Measurements from ENCODE around the gene SPINK1.
A peak's percentile ranks its signal among the peaks of the same experiment; 100 is the strongest.
"Not testable (repeated sequence)": the region's sequence is repeated elsewhere in the genome, so short reads cannot be mapped to it uniquely, and the experiment has no call there.

Gene SPINK1

DNA sequence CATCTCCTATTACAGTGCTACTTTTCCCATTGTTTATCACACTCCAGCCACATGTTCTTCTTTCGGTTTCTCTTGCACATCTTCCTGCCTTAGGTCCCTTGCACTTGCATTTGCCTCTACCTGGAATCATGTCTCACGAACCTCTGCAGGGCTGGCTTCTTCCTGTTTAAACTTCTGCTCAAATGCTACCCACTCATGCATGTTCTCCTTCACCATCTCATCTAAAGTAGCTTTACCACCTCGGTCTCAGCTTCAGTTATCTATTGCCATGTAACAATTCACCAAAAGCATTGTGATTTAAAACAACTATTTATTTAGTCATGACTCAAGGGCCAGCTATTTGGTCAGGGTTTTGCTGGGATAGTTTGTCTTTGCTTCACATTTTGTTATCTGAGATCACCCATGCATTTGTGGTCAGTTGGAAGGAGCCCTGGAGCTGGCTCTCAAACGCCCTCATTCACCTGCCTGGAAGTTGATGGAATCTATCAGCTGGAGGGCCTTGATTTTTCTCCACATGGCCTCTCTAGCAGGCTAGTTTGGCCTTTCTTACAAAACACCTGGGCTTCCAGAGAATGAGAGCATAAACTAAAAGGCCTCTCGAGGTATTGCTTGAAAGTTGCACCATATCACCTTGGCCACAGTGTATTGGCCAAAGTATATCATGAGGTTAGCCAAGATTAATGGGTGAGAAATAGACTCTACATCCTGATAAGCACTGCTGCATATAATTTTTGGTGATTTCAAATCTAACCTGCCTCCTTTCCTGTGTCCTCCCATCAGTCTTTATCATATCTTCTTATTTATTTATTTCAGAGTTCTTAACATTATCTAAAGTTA lies 21.4 kb downstream of the SPINK1 start:
- DNase-seq (ENCODE audit: low read depth in 3 of 3, low spot score in 1 of 3): no peak

DNA sequence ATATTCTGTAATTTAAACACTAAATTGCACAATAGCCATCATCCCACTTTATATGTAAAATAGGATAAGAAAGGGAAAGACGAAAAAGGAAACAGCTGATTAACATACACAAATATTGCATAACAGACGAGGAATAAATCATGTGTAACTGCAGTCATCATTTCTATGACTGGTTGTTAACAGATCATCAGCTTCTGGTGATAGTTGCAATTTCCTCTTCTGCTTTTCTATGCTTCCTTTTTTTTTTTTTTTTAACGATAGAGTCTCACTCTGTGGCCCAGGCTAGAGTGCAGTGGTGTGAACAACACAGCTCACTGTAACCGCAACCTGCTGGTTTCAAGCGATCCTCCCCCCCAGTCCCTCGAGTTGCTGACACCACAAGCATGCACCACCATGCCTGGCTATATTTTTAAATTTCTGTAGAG lies 26.4 kb downstream of the SPINK1 start:
- DNase-seq (ENCODE audit: low read depth in 3 of 3, low spot score in 1 of 3): no peak

DNA sequence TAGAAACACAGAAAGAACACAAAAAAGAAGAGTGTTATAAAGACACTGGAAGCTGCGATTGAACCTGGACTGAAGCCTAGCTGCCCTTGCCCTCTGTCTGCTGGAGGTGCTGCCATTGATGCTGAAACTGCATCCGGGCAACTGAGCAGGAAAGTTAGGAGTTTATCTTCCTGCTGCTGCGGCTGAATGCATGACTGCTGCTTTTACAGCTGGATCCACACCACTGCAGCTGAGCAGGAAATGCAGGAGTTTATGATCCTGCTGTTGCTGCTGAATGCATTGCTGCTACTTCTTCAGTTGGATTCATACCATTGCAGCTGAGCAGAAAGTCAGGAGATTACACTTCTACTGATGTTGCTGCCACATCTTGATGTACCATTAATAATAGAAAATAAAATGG lies 27.1 kb downstream of the SPINK1 start:
- DNase-seq (ENCODE audit: low read depth in 3 of 3, low spot score in 1 of 3): no peak

DNA sequence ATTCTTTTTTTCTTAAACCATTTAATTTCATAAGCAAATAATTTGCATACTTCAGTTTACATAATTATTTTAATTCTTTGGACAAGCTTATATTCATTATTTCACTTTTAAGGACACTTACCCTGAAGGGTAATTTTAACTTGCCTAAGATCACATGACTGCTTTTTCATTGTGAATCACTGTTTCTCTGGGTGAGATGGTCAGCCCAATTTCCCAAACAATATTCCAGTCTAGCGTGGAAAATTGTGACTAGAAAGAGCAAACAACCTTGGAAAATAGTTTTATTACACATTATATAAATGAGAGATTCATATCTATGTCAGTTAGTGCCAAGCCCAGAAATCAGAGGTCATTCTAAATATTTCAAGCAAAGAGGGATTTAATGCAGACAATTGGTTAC lies 27.5 kb downstream of the SPINK1 start:
- no peak for DNase-seq (ENCODE audit: low read depth in 3 of 3, low spot score in 1 of 3)

DNA sequence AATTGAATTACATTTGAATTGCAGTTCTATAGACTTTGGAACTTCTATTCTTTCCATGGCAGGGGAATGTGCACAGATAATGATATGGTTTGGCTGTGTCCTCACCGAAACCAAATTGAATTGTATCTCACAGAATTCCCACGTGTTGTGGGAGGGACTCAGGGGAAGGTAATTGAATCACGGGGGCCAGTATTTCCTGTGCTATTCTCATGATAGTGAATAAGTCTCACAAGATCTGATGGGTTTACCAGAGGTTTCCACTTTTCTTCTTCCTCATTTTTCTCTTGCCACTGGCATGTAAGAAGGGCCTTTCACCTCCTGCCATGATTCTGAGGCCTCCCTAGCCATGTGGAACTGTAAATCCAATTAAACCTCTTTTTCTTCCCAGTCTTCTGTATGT lies 28.3 kb downstream of the SPINK1 start:
- not testable (repeated sequence) for DNase-seq (ENCODE audit: low read depth in 3 of 3, low spot score in 1 of 3)

DNA sequence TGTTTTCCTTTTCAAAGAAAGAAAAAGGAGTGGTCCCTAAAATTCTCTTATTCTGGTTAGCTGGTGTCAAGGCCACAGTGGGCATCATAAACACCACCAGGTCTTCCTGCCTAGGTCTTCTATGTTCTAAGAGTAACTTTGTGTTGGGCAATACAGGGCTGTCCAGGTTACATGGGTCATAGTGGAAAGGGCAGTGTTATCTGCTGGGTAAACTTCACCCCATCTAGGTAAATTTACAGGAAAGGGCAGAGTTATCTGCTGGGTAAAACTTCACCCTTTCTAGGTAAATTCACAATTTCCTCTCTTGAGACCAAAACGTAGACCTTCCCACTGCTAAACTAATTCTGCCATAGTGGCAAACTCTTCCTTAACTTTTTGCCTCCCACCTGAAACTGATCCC lies 30.0 kb downstream of the SPINK1 start:
- no peak for DNase-seq (ENCODE audit: low read depth in 3 of 3, low spot score in 1 of 3)

DNA sequence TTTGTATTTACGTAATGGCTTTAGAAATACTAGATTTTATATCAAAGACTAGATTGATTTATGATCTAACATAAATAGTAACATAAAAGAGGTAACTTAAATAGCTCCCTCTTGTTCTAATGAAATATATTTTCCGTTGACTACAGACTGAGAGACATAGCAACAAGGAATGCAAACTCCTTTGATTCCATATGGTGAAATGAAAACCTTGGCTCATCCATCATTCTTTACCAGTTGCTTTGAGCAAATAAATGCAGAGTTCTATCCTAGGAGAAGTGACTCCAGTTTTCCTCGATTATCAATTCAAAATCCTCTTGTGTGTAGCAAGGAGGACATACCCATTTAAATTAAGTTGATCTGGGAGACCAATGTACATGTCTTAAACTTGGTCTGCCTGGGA lies 31.0 kb downstream of the SPINK1 start:
- no peak for DNase-seq (ENCODE audit: low read depth in 3 of 3, low spot score in 1 of 3)

DNA sequence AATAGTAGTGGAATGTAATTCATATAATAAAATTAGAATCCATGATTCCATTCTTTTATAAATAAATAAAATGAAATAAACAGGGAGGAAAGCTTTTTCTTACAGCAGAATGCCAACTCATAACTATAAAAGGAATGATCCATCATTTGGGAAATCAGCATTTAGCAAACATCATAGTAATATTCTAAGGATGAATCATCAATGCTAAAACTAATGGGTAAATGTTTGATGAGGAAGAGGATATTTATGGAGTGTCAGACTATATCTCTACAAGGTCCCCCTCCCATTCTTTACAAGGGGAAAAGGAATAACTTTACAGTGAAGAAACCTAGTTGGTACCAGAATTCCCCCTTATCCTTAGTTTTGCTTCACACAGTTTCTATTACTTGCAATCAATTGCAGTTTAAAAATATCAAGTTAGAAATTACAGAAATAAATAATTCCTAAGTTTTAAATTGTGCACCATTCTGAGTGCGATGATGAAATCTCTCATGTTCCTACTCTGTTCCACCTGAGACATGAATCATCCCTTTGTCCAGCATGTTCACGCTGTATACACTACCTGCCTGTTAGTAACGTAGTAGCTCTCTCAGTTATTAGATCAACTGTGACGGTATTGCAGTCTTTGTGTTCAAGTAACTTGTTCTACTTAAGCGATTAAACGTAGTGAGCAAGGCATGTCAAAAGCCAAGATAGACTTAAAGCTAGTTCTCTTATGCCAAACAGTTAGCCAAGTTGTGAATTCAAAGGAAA lies 34.7 kb downstream of the SPINK1 start:
- no peak for DNase-seq (ENCODE audit: low read depth in 3 of 3, low spot score in 1 of 3)

DNA sequence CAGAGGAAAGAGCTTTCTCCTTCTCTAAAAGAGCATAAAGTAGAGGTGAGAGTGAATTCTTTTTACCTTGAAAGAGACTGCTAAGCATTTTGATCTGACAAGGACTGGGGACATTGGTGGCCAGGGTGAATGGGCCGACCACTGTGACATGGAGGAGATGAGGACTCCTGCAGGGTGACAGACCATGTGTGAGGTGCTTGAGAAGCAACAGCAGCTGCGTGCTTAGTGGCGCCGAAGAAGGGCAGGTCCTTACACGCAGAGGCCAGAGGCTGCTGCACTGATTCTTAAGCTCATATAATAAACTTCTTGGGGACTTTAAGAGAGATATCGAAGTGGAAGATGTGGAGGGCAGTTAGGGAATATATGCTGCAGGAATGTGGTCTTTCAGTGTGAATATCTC lies 40.3 kb downstream of the SPINK1 start:
- DNase-seq (ENCODE audit: low read depth in 3 of 3, low spot score in 1 of 3): no peak

DNA sequence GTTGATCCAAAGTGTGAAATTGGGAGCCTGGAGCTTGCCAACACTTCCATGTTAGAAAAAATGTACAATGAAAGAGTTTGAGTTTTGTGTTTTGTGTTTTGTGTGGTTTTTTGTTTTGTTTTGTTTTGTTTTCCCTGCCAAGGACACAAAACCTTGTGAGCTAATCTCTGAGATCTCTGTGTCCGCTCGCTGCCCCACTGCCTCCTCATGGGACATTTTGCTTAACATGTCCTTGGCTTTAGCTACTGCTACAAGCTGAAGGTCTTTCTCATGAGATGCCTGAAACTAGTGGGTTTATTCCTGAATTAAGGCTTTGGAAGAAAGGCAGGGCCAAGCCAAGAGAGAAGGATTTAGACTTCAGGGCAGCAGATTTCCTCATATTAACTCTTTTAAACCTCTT lies 41.7 kb downstream of the SPINK1 start:
- no peak for DNase-seq (ENCODE audit: low read depth in 3 of 3, low spot score in 1 of 3)

DNA sequence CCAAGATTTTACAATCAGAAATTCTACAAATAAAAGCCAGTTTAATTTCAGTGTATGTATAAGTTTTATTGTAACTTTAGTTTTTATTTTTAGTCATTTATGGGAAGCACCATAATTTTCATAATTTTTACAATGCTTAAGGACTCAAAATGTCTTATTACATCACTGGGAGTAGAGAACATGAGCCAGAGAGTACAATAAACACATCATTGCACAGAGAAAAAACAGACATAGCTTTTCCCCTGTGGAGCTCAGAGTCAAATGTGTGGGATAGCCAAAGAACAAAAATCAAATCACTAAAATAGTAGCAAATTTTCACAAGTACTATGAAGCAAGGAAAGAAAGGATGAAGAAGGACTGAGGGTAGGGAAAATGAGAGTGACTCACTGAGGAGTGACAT lies 43.4 kb downstream of the SPINK1 start:
- no peak for DNase-seq (ENCODE audit: low read depth in 3 of 3, low spot score in 1 of 3)

DNA sequence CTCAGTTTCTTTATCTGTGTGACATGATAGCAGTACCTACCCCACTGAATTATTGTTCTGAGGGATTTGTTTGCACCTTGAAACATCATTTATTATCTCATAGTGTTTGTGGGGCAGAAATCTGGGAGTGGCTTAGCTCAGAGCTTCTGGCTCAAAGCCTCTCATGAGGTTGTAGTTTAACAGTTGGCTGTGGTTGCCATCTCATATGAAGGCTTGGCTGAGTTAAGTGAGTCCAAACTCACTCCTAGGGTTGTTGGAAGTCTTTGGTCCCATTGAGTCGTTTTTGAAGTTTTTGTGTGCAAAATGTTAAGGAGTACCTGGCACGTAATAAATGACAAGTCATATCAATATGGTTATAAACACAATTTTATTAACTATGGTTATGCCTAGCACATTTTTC lies 45.3 kb downstream of the SPINK1 start:
- no peak for DNase-seq (ENCODE audit: low read depth in 3 of 3, low spot score in 1 of 3)

DNA sequence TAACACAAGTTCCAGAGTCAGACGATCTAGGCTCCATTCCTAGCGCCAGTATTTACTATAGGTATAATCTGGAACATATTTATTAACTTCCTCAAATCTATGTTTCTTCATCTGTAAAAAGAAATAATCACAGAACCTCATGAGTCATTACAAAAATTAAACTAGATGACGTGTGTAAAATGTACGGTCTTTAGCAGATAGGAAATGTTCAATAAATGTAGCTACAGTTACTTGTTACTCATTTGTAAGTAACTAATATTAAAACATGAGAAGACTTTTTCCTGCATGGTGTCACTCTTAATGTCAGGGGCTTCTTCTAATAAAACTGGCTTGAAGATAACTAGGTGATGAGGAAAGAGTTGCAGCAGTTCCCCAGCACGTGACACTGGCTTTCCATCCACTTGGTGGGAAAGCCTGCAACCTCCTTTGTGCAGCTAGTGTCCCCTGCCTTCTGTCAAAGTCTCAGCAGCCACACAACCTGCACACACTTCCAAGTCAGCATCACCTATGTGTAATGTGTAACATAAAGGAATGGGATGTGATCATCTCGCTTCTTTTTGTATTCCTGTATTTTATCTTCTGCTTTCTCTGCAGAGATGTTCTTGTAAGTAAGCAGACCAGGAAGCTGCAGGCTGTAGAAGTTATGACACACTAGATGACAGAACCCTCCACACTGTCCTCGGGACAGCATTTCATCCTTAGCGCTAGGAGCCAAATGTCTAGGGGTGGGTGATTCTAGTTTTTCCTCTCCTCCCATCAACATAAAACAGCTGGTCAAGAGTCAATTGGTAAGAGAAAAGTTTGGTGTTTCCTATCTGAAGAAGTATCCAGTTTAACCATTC lies 47.1 kb downstream of the SPINK1 start:
- no peak for DNase-seq (ENCODE audit: low read depth in 3 of 3, low spot score in 1 of 3)

DNA sequence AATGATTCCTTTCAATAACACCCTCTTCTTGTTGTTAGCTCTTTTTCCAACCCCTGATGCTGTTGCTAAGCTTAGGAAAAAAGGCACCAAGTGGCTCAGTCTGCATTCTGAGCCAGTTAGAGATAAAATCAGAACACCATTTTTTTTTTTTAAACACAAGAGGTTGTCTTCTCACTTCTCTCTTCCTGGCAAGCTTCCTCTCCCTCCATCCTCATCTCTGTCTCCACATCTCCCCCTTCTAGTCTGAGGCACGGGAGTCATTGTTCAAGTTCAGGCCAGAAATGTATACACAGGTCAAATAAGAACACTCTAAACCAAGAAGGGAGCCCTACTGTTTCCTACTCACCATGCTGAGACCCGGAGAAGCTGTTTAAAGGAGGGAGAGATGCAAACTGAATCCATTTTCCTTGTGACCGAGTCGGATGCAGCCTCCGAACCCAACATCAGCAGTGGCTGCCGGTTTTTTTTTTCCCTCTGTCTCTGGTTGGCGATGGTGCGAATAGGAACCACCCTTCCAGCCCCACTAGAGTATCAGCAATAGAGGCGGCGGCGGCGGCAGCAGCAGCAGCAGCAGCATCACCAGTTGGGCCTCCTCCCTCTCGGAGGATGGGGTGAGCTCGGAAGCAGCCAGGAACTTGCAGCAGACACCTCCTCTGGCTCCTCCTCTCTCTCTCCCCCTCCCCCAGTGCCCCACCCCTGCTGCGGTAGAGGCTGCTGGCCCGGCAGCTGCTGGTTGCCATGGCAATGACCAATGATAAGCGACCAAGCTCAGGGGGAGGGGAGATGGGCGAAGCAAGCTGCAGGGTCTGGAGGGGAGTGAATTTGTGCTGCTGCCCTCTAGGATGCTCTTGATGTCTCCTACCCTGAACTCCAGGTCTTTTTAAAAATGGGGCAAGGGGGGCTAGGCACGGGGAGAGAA lies 49.1 kb downstream of the SPINK1 start, which contains the start of gene JAKMIP2:
Gene JAKMIP2 (minus strand): TSS at position 619 of the 919 bp plus-strand sequence. CDS start 110,922 bp downstream, outside the sequence.
- DNase-seq (ENCODE audit: low read depth in 3 of 3, low spot score in 1 of 3): peak; percentile 31 to 73 (median 56)

DNA sequence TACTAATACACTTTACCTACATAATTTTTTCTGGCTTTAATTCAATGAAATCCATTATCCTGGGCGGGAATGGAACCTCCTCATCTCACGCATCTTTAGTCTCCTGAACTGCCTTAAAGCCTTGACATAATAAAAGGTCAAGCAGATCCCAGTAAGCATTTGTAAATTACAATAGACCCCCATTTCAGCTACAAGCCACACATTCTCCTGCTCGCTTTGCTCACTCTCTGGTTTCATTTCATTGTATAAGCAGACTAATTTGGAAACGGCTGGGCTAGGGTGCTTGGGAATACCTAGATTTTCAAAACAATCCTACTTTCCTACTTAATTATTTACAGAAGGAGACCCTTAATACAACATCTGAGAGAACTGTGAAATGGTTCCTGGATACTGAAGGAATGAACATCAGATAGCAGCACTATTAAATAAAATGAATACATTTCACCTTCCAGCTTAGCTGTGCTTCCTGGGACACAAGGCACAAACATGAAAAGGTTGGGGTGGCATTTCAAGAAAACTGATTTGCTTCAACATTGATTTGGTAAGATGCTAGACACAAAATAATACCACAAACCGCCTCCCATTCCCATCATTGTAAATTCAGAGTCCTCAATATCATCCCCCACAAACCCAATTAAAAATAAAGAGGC lies 50.4 kb downstream of the SPINK1 start:
- no peak for DNase-seq (ENCODE audit: low read depth in 3 of 3, low spot score in 1 of 3)

DNA sequence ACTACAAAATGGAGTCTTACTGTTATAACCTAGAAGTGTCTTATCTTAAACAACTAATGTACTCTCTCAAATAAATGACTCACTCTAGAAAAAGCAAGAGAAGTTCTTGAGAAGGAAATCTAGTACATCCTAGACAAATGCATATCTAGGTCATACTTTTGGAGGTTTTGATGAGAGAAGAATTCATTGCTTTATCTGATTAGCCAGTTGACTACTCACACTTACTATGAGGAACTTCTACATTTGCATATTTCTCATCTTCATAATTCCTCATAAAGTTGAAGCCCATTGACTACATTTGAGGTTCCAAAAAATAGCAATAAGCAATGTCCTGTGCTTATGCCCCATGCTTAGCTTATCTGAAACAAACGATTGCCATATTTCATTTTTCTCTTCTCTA lies 51.8 kb downstream of the SPINK1 start:
- no peak for DNase-seq (ENCODE audit: low read depth in 3 of 3, low spot score in 1 of 3)

DNA sequence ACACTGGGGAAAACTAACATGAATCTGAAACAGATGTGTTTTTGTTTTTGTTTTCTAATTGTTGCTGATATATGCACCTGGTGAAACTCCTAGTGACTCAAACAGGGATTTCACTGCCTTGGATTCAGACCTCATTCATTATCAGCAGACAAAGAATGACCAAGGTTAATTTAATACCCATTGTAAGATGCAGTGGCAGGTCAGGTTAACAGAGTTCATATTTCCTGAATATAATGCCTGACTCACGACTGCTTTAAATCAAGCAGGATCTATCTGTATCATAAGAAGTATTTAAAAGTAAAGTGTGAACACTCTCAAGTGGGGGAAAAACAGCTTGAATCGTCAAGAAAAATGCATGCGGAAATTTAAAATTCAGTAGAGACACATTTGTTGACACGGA lies 54.5 kb downstream of the SPINK1 start:
- no peak for DNase-seq (ENCODE audit: low read depth in 3 of 3, low spot score in 1 of 3)
